Natural killer cell (primary cell): Measurements from ENCODE around the gene LCNL1. TPM values are rescaled to one million over a fixed set of nuclear protein-coding genes. Genes with fewer than 3 reads are reported as not detected.

Experiments used
- ATAC-seq, 3 donors: fragments of 150-1000 bp in 2 of 3; fragments of 200-7000 bp in 1 of 3; cut with Tn5 transposase; 1 replicate in 1 of 3; 2 replicates in 2 of 3; pipeline ENCODE4 v1.10.0; 2021; ENCODE audit warnings: mild to moderate bottlenecking in 2 of 3, moderate library complexity in 2 of 3
- DNase-seq, 2 donors: peaks; one replicate each; pipeline versions ENCODE4 v3.0.0 to v3.0.0-alpha.2; 2013 to 2021; ENCODE audit warnings: mixed read lengths in 1 of 2
- H3K27ac ChIP-seq: one replicate; pipeline ENCODE4 v1.5.1; 2013; ENCODE audit warnings: mild to moderate bottlenecking, low read length
- H3K27me3 ChIP-seq: one replicate; pipeline ENCODE4 v1.6.1; 2013; ENCODE audit warnings: low read length; ENCODE audit not compliant: control insufficient read depth, insufficient read depth
- H3K36me3 ChIP-seq: one replicate; pipeline ENCODE4 v1.6.1; 2013; ENCODE audit warnings: low read length; ENCODE audit not compliant: control insufficient read depth, insufficient read depth
- H3K4me1 ChIP-seq: one replicate; pipeline ENCODE4 v1.6.1; 2013; ENCODE audit warnings: low read length; ENCODE audit not compliant: control insufficient read depth, insufficient read depth
- H3K4me3 ChIP-seq: one replicate; pipeline ENCODE4 v1.5.1; 2013; ENCODE audit warnings: low read length
- H3K9me3 ChIP-seq: one replicate; pipeline ENCODE4 v1.6.1; 2013; ENCODE audit warnings: low read length; ENCODE audit not compliant: control insufficient read depth, insufficient read depth
- H3K27ac Mint-ChIP-seq, 2 donors: one replicate each; pipeline ENCODE4 v1.8.0; 2022; ENCODE audit warnings: mild to moderate bottlenecking in 2 of 2, mixed read lengths in 2 of 2, moderate library complexity in 1 of 2
- H3K27me3 Mint-ChIP-seq, 2 donors: one replicate each; pipeline ENCODE4 v1.8.0; 2022; ENCODE audit warnings: low read depth in 2 of 2, mixed read lengths in 2 of 2
- H3K36me3 Mint-ChIP-seq: one replicate; pipeline ENCODE4 v1.8.0; 2022; ENCODE audit warnings: mixed read lengths
- H3K4me1 Mint-ChIP-seq, 2 donors: one replicate each; pipeline ENCODE4 v1.8.0; 2022; ENCODE audit warnings: mixed read lengths in 2 of 2
- H3K4me3 Mint-ChIP-seq: one replicate; pipeline ENCODE4 v1.8.0; 2022; ENCODE audit warnings: mild to moderate bottlenecking, moderate library complexity, mixed read lengths
- H3K9me3 Mint-ChIP-seq, 2 donors: one replicate each; pipeline ENCODE4 v1.8.0; 2022; ENCODE audit warnings: mixed read lengths in 2 of 2
- WGBS: methylation state at CpG from one replicate; pipeline ENCODE4 v1.1.7; 2013; ENCODE audit warnings: missing lambda C conversion rate; ENCODE audit not compliant: insufficient coverage; 5-methylcytosine and 5-hydroxymethylcytosine counted together
- intact Hi-C: fragments of 100-400 bp; cut with micrococcal nuclease; formaldehyde crosslinking; loops from one replicate; pipeline ENCODE4 v1.14.2; 2022
- total RNA-seq, 4 donors: library from RNA; stranded (reverse); fragments of 120-200 nt in 1 of 4; gene quantifications; one replicate each; pipeline versions ENCODE4 v1.2.3 to v1.2.4, GENCODE V29; 2013 to 2022
- TF ChIP-seq, protein P1 (sequence below): fragments of 200-600 bp; IDR thresholded peaks from one replicate; pipeline ENCODE4 v1.8.0; 2022; ENCODE audit warnings: antibody characterized with exemption

Gene LCNL1
- total RNA-seq, 3 donors from 2014 or later (not counting 1 experiment from before 2014, with no cell fraction given) = 4.9 to 8.4 (median 8.2) TPM

DNA sequence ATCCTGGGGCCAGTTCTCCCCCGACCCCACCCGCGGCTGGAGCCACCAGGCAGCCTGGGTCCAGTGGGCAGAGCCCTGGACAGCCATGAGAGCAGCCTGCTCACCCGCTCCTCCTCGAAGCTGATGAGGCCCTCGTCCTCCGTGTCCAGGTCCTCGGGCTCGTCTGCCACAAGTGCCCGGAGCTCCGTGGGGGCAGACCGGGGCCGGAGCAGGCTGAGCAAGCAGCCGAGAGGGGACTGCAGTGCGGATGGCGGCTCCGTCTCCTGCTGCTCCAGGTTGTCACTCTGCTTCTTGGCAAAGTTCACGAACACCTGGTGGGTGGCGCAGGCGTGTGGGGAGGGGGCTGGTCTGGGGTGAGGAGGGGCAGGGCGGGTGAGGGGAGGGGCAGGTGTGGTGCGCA, 25.5 kb downstream of the LCNL1 start:
- Histone ChIP-seq H3K9me3 (no peaks in the 10 kb centered on the region), H3K27me3 (no peaks in the 10 kb centered on the region), H3K27ac (no peak overlapping the region), H3K4me1 (peaks cover 19% of the 10 kb centered on the region), H3K36me3 (peaks cover 32% of the 10 kb centered on the region), H3K4me3 (no peak overlapping the region)
- no peaks in the 10 kb centered on the region for H3K27me3 Mint-ChIP-seq
- H3K27ac Mint-ChIP-seq = no peak overlapping the region
- no peaks in the 10 kb centered on the region for H3K36me3 Mint-ChIP-seq
- peaks cover 15 to 22% of the 10 kb centered on the region in 2 donors for H3K4me1 Mint-ChIP-seq
- intact Hi-C loops = no loop called here
- H3K9me3 Mint-ChIP-seq = no peaks in the 10 kb centered on the region
- no peak overlapping the region for H3K4me3 Mint-ChIP-seq
- 86% methylated on average over 21 of the region's 22 CpGs for WGBS
- ATAC-seq = no peak
- DNase-seq = no peak
- TF ChIP-seq, protein P1, sequence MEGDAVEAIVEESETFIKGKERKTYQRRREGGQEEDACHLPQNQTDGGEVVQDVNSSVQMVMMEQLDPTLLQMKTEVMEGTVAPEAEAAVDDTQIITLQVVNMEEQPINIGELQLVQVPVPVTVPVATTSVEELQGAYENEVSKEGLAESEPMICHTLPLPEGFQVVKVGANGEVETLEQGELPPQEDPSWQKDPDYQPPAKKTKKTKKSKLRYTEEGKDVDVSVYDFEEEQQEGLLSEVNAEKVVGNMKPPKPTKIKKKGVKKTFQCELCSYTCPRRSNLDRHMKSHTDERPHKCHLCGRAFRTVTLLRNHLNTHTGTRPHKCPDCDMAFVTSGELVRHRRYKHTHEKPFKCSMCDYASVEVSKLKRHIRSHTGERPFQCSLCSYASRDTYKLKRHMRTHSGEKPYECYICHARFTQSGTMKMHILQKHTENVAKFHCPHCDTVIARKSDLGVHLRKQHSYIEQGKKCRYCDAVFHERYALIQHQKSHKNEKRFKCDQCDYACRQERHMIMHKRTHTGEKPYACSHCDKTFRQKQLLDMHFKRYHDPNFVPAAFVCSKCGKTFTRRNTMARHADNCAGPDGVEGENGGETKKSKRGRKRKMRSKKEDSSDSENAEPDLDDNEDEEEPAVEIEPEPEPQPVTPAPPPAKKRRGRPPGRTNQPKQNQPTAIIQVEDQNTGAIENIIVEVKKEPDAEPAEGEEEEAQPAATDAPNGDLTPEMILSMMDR = no peak

DNA sequence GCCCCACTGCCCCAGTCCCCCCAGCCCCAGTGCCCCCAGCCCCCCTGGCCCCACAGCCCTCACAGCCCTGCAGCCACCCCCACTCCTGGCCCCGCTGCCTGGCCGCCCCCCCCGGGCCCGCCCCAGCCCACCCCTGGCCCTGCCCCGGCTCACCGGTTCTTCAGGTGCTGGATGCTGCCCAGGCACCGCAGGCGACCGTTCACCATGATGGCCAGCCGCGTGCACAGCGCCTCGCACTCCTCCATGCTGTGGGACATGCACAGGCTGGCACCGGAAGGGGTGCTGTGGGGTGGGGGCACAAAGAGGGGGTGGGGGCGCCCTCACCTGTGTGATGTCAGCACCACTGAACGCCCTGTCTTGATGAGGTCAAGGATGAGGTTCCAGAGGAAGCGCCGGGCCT, 26.4 kb downstream of the LCNL1 start:
- no peaks in the 10 kb centered on the region for H3K27me3 Mint-ChIP-seq
- H3K27ac ChIP-seq = no peak overlapping the region
- H3K27ac Mint-ChIP-seq = no peak overlapping the region
- H3K9me3 ChIP-seq = no peaks in the 10 kb centered on the region
- H3K36me3 Mint-ChIP-seq = no peaks in the 10 kb centered on the region
- H3K4me1 Mint-ChIP-seq = peaks cover 15 to 22% of the 10 kb centered on the region in 2 donors
- intact Hi-C loops = no loop called here
- ATAC-seq = no peak
- DNase-seq = no peak
- peaks cover 41% of the 10 kb centered on the region for H3K36me3 ChIP-seq
- peaks cover 19% of the 10 kb centered on the region for H3K4me1 ChIP-seq
- no peaks in the 10 kb centered on the region for H3K27me3 ChIP-seq
- 97% methylated on average over 18 of the region's 18 CpGs for WGBS
- no peaks in the 10 kb centered on the region for H3K9me3 Mint-ChIP-seq
- TF ChIP-seq, protein P1 = no peak
- no peak overlapping the region for H3K4me3 Mint-ChIP-seq
- no peak overlapping the region for H3K4me3 ChIP-seq

DNA sequence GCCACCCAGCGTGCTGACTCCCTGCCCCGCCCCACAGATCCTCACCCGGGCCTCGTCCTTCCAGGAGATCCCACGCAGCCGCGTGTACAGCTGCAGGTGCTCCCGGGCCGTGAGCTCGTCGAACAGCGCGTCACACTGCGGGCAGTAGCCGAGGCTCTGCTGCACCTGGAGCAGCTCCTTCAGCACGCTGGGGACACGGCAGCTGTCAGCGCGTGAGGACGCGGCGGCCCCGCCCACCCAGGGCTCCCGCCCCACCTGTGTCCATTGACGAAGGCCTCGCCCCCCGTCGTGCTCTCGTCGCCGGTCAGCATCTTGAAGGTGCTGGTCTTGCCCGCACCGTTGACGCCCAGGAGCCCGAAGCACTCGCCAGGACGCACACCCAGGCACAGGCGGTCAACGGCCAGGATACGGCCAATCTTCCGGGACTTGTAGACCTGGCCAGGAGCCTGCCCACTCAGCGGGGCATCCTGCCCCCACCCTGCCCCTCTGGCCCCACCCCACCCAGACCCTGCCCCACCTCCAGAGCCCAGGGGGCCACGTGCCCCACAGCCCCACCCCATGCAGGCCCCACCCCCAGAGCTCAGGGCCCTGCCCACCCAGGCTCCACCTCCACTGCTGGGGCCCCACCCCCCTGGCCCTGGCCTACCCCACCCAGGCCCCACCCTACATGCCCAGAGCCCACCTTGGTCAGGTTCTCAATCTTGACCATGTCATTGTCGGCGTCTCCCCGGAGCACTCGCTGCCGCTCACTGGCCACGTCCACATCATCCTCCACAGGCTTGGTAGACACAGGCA, 27.3 kb downstream of the LCNL1 start:
- H3K9me3 Mint-ChIP-seq = no peaks in the 10 kb centered on the region
- 97% methylated on average over 48 of the region's 49 CpGs for WGBS
- H3K27ac Mint-ChIP-seq = no peak overlapping the region
- DNase-seq (no peak), ATAC-seq (no peak)
- peaks cover 15% of the 10 kb centered on the region for H3K4me1 ChIP-seq
- intact Hi-C loops = no loop called here
- peaks cover 7 to 13% of the 10 kb centered on the region in 2 donors for H3K4me1 Mint-ChIP-seq
- H3K36me3 Mint-ChIP-seq = no peaks in the 10 kb centered on the region
- H3K9me3 ChIP-seq = no peaks in the 10 kb centered on the region
- H3K4me3 Mint-ChIP-seq = no peak overlapping the region
- H3K36me3 ChIP-seq = peaks cover 50% of the 10 kb centered on the region
- TF ChIP-seq, protein P1 = no peak
- H3K4me3 ChIP-seq = no peak overlapping the region
- no peaks in the 10 kb centered on the region for H3K27me3 Mint-ChIP-seq
- H3K27ac ChIP-seq = no peak overlapping the region
- H3K27me3 ChIP-seq = no peaks in the 10 kb centered on the region

DNA sequence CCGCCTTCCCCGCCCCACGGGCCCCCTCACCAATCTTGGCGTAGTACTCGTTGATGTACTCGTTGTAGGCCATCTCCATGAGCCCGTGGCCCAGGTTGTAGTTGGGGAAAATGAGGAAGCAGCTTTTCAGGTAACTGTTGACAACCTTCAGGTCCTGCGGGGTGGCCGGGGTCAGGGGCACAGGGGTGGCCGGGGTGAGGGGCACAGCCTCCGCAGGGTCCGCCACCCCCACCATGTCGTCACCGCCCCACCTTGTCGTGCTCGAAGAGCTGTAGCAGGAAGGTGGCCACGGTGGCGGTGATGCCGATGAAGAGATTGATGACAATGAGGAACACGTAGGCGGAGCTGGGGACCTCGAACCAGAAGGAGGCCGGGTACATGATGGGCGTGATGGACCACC, 28.4 kb downstream of the LCNL1 start:
- H3K4me3 ChIP-seq = no peak overlapping the region
- peaks cover 58% of the 10 kb centered on the region for H3K36me3 ChIP-seq
- ATAC-seq = no peak
- Mint-ChIP-seq H3K4me3 (no peak overlapping the region), H3K4me1 (peaks cover 5 to 8% of the 10 kb centered on the region in 2 donors), H3K36me3 (no peaks in the 10 kb centered on the region), H3K27me3 (no peaks in the 10 kb centered on the region), H3K9me3 (no peaks in the 10 kb centered on the region), H3K27ac (no peak overlapping the region)
- peaks cover 8% of the 10 kb centered on the region for H3K4me1 ChIP-seq
- no peak overlapping the region for H3K27ac ChIP-seq
- no peaks in the 10 kb centered on the region for H3K27me3 ChIP-seq
- intact Hi-C loops = no loop called here
- no peaks in the 10 kb centered on the region for H3K9me3 ChIP-seq
- TF ChIP-seq, protein P1 = no peak
- WGBS = 94% methylated on average over 24 of the region's 24 CpGs
- DNase-seq = no peak
